LNCaP clone FGC (cell line): ENCODE measurements around the gene RSPH4A.
A peak's percentile ranks its signal among the peaks of the same experiment; 100 is the strongest.

Source experiments
- DNase-seq: peaks from one replicate; pipeline ENCODE4 v3.0.0-alpha.2; 2011; ENCODE audit warnings: low read depth
- H3K4me3 ChIP-seq: 2 replicates; pipeline ENCODE4 v1.5.1; 2011; ENCODE audit warnings: mild to moderate bottlenecking, low read depth, low read length, control low read depth
- CTCF ChIP-seq: IDR thresholded peaks from 2 replicates; pipeline ENCODE4 v1.5.1; 2012; ENCODE audit warnings: mild to moderate bottlenecking; ENCODE audit not compliant: control insufficient read depth, insufficient read depth; ENCODE audit errors: extremely low read depth

RSPH4A gene

GRCh38 chr6:116672306-116672705 lies 56.0 kb downstream of the RSPH4A start:
- TF ChIP-seq CTCF = no peak
- no peak overlapping the region for H3K4me3 ChIP-seq
- no peak for DNase-seq

GRCh38 chr6:116676021-116676420 lies 59.7 kb downstream of the RSPH4A start:
- H3K4me3 ChIP-seq = no peak overlapping the region
- no peak for TF ChIP-seq CTCF
- DNase-seq = no peak

- no peak for TF ChIP-seq CTCF
- peak within 1 kb of the TSS; percentile 81 for H3K4me3 ChIP-seq
- peak; percentile 42 for DNase-seq
Observed at GRCh38 chr6:116680880-116681672, 64.8 kb downstream of the RSPH4A start, which contains the start of gene KPNA5. TSS of gene KPNA5 (plus strand) at chr6:116681211. CDS start at chr6:116681335, 124 bp downstream.

GRCh38 chr6:116682334-116682712 lies 66.0 kb downstream of the RSPH4A start:
- H3K4me3 ChIP-seq = no peak overlapping the region
- no peak for TF ChIP-seq CTCF
- DNase-seq = no peak
